Measurements from ENCODE around the gene TRPC6. TPM values are rescaled to one million over a fixed set of nuclear protein-coding genes. Genes with fewer than 3 reads are reported as not detected.

TRPC6 gene
- polyA plus RNA-seq, 1 donor from 2014 or later: 0.11 TPM

DNA sequence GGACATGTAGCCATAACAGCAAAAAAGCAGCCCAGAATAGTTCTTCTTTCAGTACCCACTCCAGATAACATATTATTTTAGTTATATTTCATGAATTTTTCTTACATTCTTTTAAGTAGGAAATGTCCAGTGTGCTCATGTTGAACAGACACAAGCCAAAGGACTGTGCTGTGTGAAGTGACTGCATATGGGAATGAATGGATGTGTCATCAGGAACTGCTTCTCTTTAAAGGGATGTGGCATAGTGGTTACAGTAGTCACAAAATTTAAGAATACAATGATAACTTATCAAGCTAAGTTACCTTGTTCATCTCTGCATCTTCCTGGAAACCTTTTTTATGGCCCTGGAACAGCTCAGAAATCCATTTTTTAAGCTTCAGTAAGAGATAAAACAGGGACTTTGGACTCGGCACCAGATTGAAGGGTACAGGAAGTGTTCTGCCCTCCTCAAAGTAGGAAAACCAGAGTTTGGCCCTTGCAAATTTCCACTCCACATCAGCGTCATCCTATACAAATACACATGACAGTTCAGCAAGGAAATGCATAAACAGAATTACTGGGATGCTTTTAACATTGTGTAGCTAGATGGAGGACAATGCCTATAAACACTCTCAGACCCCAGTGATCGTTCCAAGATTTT, 112.8 kb downstream of the TRPC6 start:
- Histone ChIP-seq H3K4me3 (ENCODE audit: low read length) (no peak overlapping the region), H3K36me3 (ENCODE audit: insufficient read depth, low read length) (no peaks in the 10 kb centered on the region), H3K4me2 (ENCODE audit: low read length) (no peak overlapping the region), H3F3A (ENCODE audit: insufficient read depth, low read length, poor library complexity, severe bottlenecking) (no peaks in the 10 kb centered on the region), H3K9me3 (ENCODE audit: low read length) (no peaks in the 10 kb centered on the region), H3K27me3 (ENCODE audit: insufficient read depth, low read depth, low read length) (no peaks in the 10 kb centered on the region), H4K20me1 (ENCODE audit: insufficient read depth) (no peaks in the 10 kb centered on the region), H3K79me2 (replicated peaks; ENCODE audit: insufficient read depth, low read length) (no peaks in the 10 kb centered on the region), H3K9ac (ENCODE audit: low read length) (no peak overlapping the region), H2AFZ (ENCODE audit: low read depth, low read length) (no peak overlapping the region), H3K9me2 (ENCODE audit: insufficient read depth, low read length) (no peaks in the 10 kb centered on the region), H3K27ac (ENCODE audit: low read length) (no peak overlapping the region)
- TF ChIP-seq, protein P1, sequence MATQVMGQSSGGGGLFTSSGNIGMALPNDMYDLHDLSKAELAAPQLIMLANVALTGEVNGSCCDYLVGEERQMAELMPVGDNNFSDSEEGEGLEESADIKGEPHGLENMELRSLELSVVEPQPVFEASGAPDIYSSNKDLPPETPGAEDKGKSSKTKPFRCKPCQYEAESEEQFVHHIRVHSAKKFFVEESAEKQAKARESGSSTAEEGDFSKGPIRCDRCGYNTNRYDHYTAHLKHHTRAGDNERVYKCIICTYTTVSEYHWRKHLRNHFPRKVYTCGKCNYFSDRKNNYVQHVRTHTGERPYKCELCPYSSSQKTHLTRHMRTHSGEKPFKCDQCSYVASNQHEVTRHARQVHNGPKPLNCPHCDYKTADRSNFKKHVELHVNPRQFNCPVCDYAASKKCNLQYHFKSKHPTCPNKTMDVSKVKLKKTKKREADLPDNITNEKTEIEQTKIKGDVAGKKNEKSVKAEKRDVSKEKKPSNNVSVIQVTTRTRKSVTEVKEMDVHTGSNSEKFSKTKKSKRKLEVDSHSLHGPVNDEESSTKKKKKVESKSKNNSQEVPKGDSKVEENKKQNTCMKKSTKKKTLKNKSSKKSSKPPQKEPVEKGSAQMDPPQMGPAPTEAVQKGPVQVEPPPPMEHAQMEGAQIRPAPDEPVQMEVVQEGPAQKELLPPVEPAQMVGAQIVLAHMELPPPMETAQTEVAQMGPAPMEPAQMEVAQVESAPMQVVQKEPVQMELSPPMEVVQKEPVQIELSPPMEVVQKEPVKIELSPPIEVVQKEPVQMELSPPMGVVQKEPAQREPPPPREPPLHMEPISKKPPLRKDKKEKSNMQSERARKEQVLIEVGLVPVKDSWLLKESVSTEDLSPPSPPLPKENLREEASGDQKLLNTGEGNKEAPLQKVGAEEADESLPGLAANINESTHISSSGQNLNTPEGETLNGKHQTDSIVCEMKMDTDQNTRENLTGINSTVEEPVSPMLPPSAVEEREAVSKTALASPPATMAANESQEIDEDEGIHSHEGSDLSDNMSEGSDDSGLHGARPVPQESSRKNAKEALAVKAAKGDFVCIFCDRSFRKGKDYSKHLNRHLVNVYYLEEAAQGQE (IDR thresholded peaks at IDR 0.05; ENCODE audit: borderline replicate concordance): no peak
- TF ChIP-seq EZH2 (IDR thresholded peaks at IDR 0.05; ENCODE audit: borderline replicate concordance, insufficient read depth, low read length, poor library complexity, severe bottlenecking) (no peak), MXI1 (conservative IDR thresholded peaks at IDR 0.05; ENCODE audit: poor library complexity, severe bottlenecking) (no peak), SMC3 (conservative IDR thresholded peaks at IDR 0.05; ENCODE audit: poor library complexity) (no peak), RAD21 (conservative IDR thresholded peaks at IDR 0.05) (no peak), POLR2AphosphoS5 (IDR thresholded peaks at IDR 0.05) (no peak), EP300 (conservative IDR thresholded peaks at IDR 0.05; ENCODE audit: poor library complexity, severe bottlenecking) (no peak), TAF1 (IDR thresholded peaks at IDR 0.05; ENCODE audit: low read depth) (no peak), CTCF (IDR thresholded peaks at IDR 0.05; ENCODE audit: poor library complexity, severe bottlenecking) (no peak)

- no peak for TF ChIP-seq POLR2AphosphoS5 (IDR thresholded peaks at IDR 0.05)
- TF ChIP-seq, protein P1 (IDR thresholded peaks at IDR 0.05; ENCODE audit: borderline replicate concordance): no peak
- TF ChIP-seq CTCF (IDR thresholded peaks at IDR 0.05; ENCODE audit: poor library complexity, severe bottlenecking): no peak
- no peak for TF ChIP-seq RAD21 (conservative IDR thresholded peaks at IDR 0.05)
- no peak for TF ChIP-seq SMC3 (conservative IDR thresholded peaks at IDR 0.05; ENCODE audit: poor library complexity)
- TF ChIP-seq TAF1 (IDR thresholded peaks at IDR 0.05; ENCODE audit: low read depth): no peak
- no peak for TF ChIP-seq MXI1 (conservative IDR thresholded peaks at IDR 0.05; ENCODE audit: poor library complexity, severe bottlenecking)
- no peak for TF ChIP-seq EZH2 (IDR thresholded peaks at IDR 0.05; ENCODE audit: borderline replicate concordance, insufficient read depth, low read length, poor library complexity, severe bottlenecking)
- no peak for TF ChIP-seq EP300 (conservative IDR thresholded peaks at IDR 0.05; ENCODE audit: poor library complexity, severe bottlenecking)
- H3K36me3 ChIP-seq (ENCODE audit: insufficient read depth, low read length): no peaks in the 10 kb centered on the region
- H4K20me1 ChIP-seq (ENCODE audit: insufficient read depth): no peaks in the 10 kb centered on the region
- no peak overlapping the region for H3K4me2 ChIP-seq (ENCODE audit: low read length)
- H3K9ac ChIP-seq (ENCODE audit: low read length): no peak overlapping the region
- H3K4me3 ChIP-seq (ENCODE audit: low read length): no peak overlapping the region
- no peaks in the 10 kb centered on the region for H3K9me2 ChIP-seq (ENCODE audit: insufficient read depth, low read length)
- no peaks in the 10 kb centered on the region for H3K27me3 ChIP-seq (ENCODE audit: insufficient read depth, low read depth, low read length)
- no peak overlapping the region for H3K27ac ChIP-seq (ENCODE audit: low read length)
- no peaks in the 10 kb centered on the region for H3K9me3 ChIP-seq (ENCODE audit: low read length)
- H3F3A ChIP-seq (ENCODE audit: insufficient read depth, low read length, poor library complexity, severe bottlenecking): no peaks in the 10 kb centered on the region
- H2AFZ ChIP-seq (ENCODE audit: low read depth, low read length): no peak overlapping the region
- no peaks in the 10 kb centered on the region for H3K79me2 ChIP-seq (replicated peaks; ENCODE audit: insufficient read depth, low read length)
These were observed 113.4 kb downstream of the TRPC6 start for GRCh38 chr11:101470419-101470818.
